Measurements from ENCODE around the gene ENO2. TPM values are rescaled to one million over a fixed set of nuclear protein-coding genes. Genes with fewer than 3 reads are reported as not detected.

ENO2 gene
- total RNA-seq, 1 donor from 2014 or later: 3.7 TPM

- no peak for ATAC-seq
Measured at GRCh38 chr12:6932766-6933165, 18.4 kb downstream of the ENO2 start.

GRCh38 chr12:6934110-6934509, 19.7 kb downstream of the ENO2 start:
- ATAC-seq: no peak

GRCh38 chr12:6935371-6936193, 21.2 kb downstream of the ENO2 start:
- no peak for ATAC-seq

- ATAC-seq: no peak
Measured at GRCh38 chr12:6936194-6936635, 21.8 kb downstream of the ENO2 start.

- ATAC-seq: peak; percentile 1
Measured at GRCh38 chr12:6936636-6937480, 22.5 kb downstream of the ENO2 start.

- peak; percentile 92 for ATAC-seq
Measured at GRCh38 chr12:6937481-6938352, 23.3 kb downstream of the ENO2 start.

GRCh38 chr12:6938353-6939190, 24.2 kb downstream of the ENO2 start:
- no peak for ATAC-seq

- no peak for ATAC-seq
Measured at GRCh38 chr12:6939191-6939540, 24.8 kb downstream of the ENO2 start.

GRCh38 chr12:6941267-6941666, 26.9 kb downstream of the ENO2 start:
- no peak for ATAC-seq

GRCh38 chr12:6941782-6942181, 27.4 kb downstream of the ENO2 start:
- ATAC-seq: no peak

GRCh38 chr12:6942331-6942665, 27.9 kb downstream of the ENO2 start:
- no peak for ATAC-seq

- peak; percentile 42 for ATAC-seq
Measured at GRCh38 chr12:6943389-6943721, 29.0 kb downstream of the ENO2 start.

GRCh38 chr12:6943722-6944380, 29.5 kb downstream of the ENO2 start, which contains the start of the genes C12orf57 and RNU7-1:
TSS of gene C12orf57 (plus strand) at chr12:6944022. CDS start at chr12:6944122, 100 bp downstream.
TSS of gene RNU7-1 (plus strand) at chr12:6943816.
- peak; percentile 54 for ATAC-seq

- ATAC-seq: peak; percentile 60
Measured at GRCh38 chr12:6944381-6945186, 30.2 kb downstream of the ENO2 start.

- no peak for ATAC-seq
Measured at GRCh38 chr12:6945613-6946012, 31.2 kb downstream of the ENO2 start.

- ATAC-seq: peak; percentile 81
Measured at GRCh38 chr12:6946033-6946919, 31.9 kb downstream of the ENO2 start.

GRCh38 chr12:6946920-6947374, 32.6 kb downstream of the ENO2 start:
- ATAC-seq: no peak

GRCh38 chr12:6947615-6948014, 33.2 kb downstream of the ENO2 start:
- no peak for ATAC-seq
